Activated CD8-positive, alpha-beta memory T cell treated with anti-CD3 and anti-CD28 coated beads for 4 hours (primary cell): ENCODE data around the gene COL4A1.

Experiments
- DNase-seq, 2 donors: peaks; one replicate each; pipeline ENCODE4 v3.0.0-alpha.2; 2020; ENCODE audit warnings: low read depth in 2 of 2

The COL4A1 gene

GRCh38 chr13:110134801-110135200, 172.2 kb downstream of the COL4A1 start:
- no peak for DNase-seq

- no peak for DNase-seq
These were observed 173.3 kb downstream of the COL4A1 start for GRCh38 chr13:110133425-110134235.

- no peak for DNase-seq
These were observed 174.6 kb downstream of the COL4A1 start for GRCh38 chr13:110132225-110132982.

- no peak for DNase-seq
These were observed 175.5 kb downstream of the COL4A1 start for GRCh38 chr13:110131424-110131823.

- DNase-seq, result no peak
These were observed 176.5 kb downstream of the COL4A1 start for GRCh38 chr13:110130431-110130830.

GRCh38 chr13:110129539-110130186, 177.3 kb downstream of the COL4A1 start:
- DNase-seq, result no peak

- DNase-seq, result no peak
These were observed 177.9 kb downstream of the COL4A1 start for GRCh38 chr13:110129076-110129475.

- no peak for DNase-seq
These were observed 178.4 kb downstream of the COL4A1 start for GRCh38 chr13:110128546-110128945.

- DNase-seq, result no peak
These were observed 178.9 kb downstream of the COL4A1 start for GRCh38 chr13:110127986-110128511.

- no peak for DNase-seq
These were observed 180.5 kb downstream of the COL4A1 start for GRCh38 chr13:110126391-110126961.

GRCh38 chr13:110125613-110126272, 181.2 kb downstream of the COL4A1 start:
- no peak for DNase-seq

GRCh38 chr13:110125157-110125556, 181.8 kb downstream of the COL4A1 start:
- DNase-seq, result no peak

GRCh38 chr13:110124201-110124940, 182.6 kb downstream of the COL4A1 start:
- no peak for DNase-seq

GRCh38 chr13:110123041-110123809, 183.7 kb downstream of the COL4A1 start:
- DNase-seq, result no peak

- DNase-seq, result no peak
These were observed 185.4 kb downstream of the COL4A1 start for GRCh38 chr13:110121422-110122083.

- no peak for DNase-seq
These were observed 186.7 kb downstream of the COL4A1 start for GRCh38 chr13:110119935-110120905.

GRCh38 chr13:110118106-110118505, 188.9 kb downstream of the COL4A1 start:
- no peak for DNase-seq

GRCh38 chr13:110116072-110116487, 190.9 kb downstream of the COL4A1 start:
- DNase-seq, result no peak
